Neuronal stem cell (in vitro differentiated cells): ENCODE measurements around the gene KAT2B.

Experiments used
- DNase-seq: peaks from one replicate; pipeline ENCODE4 v3.0.0-alpha.2; 2013; ENCODE audit warnings: low spot score
- H2AFZ ChIP-seq: one replicate; pipeline ENCODE4 v1.6.1; 2013; ENCODE audit warnings: mild to moderate bottlenecking, low read length, inconsistent platforms
- H2AK5ac ChIP-seq: 2 replicates; pipeline ENCODE4 v1.6.1; 2013; ENCODE audit warnings: low read depth, mild to moderate bottlenecking, inconsistent platforms, low read length, moderate library complexity, mixed read lengths
- H2BK120ac ChIP-seq: 2 replicates; pipeline ENCODE4 v1.6.1; 2013; ENCODE audit warnings: low read depth, mild to moderate bottlenecking, inconsistent platforms, low read length, moderate library complexity, mixed read lengths
- H2BK12ac ChIP-seq: one replicate; pipeline ENCODE4 v1.6.1; 2013; ENCODE audit warnings: low read length, inconsistent platforms
- H2BK15ac ChIP-seq: 2 replicates; pipeline ENCODE4 v1.6.1; 2013; ENCODE audit warnings: mild to moderate bottlenecking, low read length, inconsistent platforms, mixed read lengths
- H2BK5ac ChIP-seq: one replicate; pipeline ENCODE4 v1.6.1; 2013; ENCODE audit warnings: inconsistent platforms, mild to moderate bottlenecking, low read length, moderate library complexity
- H3K14ac ChIP-seq: one replicate; pipeline ENCODE4 v1.6.1; 2013; ENCODE audit warnings: low read length, inconsistent platforms
- H3K18ac ChIP-seq: 2 replicates; pipeline ENCODE4 v1.6.1; 2013; ENCODE audit warnings: low read length, inconsistent platforms
- H3K23ac ChIP-seq: 2 replicates; pipeline ENCODE4 v1.6.1; 2013; ENCODE audit warnings: low read depth, mild to moderate bottlenecking, mixed read lengths, low read length, inconsistent platforms; ENCODE audit not compliant: poor library complexity
- H3K27ac ChIP-seq: replicated peaks from 3 replicates; pipeline ENCODE4 v1.5.1; 2013; ENCODE audit warnings: low read length, inconsistent platforms
- H3K27me3 ChIP-seq, 3 experiments: 2 replicates each; pipeline ENCODE4 v1.6.1; 2013; ENCODE audit warnings: low read length in 3 of 3, mild to moderate bottlenecking in 2 of 3, inconsistent platforms in 1 of 3, low read depth in 1 of 3, mixed read lengths in 1 of 3, moderate library complexity in 1 of 3; ENCODE audit not compliant: control insufficient read depth in 3 of 3, insufficient read depth in 3 of 3
- H3K36me3 ChIP-seq, 2 donors: replicated peaks in 1 of 2; 2 replicates each; pipeline ENCODE4 v1.6.1; 2013; ENCODE audit warnings: low read length in 2 of 2; ENCODE audit not compliant: control insufficient read depth in 2 of 2, insufficient read depth in 2 of 2
- H3K4ac ChIP-seq: 2 replicates; pipeline ENCODE4 v1.6.1; 2013; ENCODE audit warnings: inconsistent platforms, mild to moderate bottlenecking, low read length, moderate library complexity
- H3K4me1 ChIP-seq, 2 donors: 1 replicate in 1 of 2; 2 replicates in 1 of 2; pipeline ENCODE4 v1.6.1; 2013; ENCODE audit warnings: low read length in 2 of 2, low read depth in 1 of 2; ENCODE audit not compliant: control insufficient read depth in 2 of 2, insufficient read depth in 1 of 2
- H3K4me2 ChIP-seq: one replicate; pipeline ENCODE4 v1.6.1; 2013; ENCODE audit warnings: mild to moderate bottlenecking, low read length, inconsistent platforms; ENCODE audit not compliant: insufficient read depth, poor library complexity, severe bottlenecking
- H3K4me3 ChIP-seq, 2 donors: 2 replicates each; pipeline ENCODE4 v1.5.1; 2013; ENCODE audit warnings: low read length in 2 of 2, mild to moderate bottlenecking in 2 of 2, inconsistent platforms in 1 of 2, moderate library complexity in 1 of 2
- H3K79me1 ChIP-seq: one replicate; pipeline ENCODE4 v1.6.1; 2013; ENCODE audit warnings: low read depth, mild to moderate bottlenecking, inconsistent platforms, low read length, moderate library complexity
- H3K9ac ChIP-seq: one replicate; pipeline ENCODE4 v1.6.1; 2013; ENCODE audit warnings: mild to moderate bottlenecking, low read depth, low read length, inconsistent platforms; ENCODE audit not compliant: poor library complexity
- H3K9me3 ChIP-seq, 2 donors: replicated peaks in 1 of 2; 2 replicates each; pipeline versions ENCODE3 to v1.6.1; 2013; ENCODE audit warnings: low read length in 2 of 2, mild to moderate bottlenecking in 2 of 2, inconsistent platforms in 1 of 2, low read depth in 1 of 2, mixed read lengths in 1 of 2, moderate library complexity in 1 of 2; ENCODE audit not compliant: control insufficient read depth in 2 of 2, insufficient read depth in 1 of 2
- H4K8ac ChIP-seq: one replicate; pipeline ENCODE4 v1.6.1; 2013; ENCODE audit warnings: low read depth, mild to moderate bottlenecking, inconsistent platforms, low read length, moderate library complexity
- H4K91ac ChIP-seq: one replicate; pipeline ENCODE4 v1.6.1; 2013; ENCODE audit warnings: low read length, low read depth, mild to moderate bottlenecking, inconsistent platforms; ENCODE audit not compliant: poor library complexity
- WGBS, 2 donors: extraction: QIAGEN DNeasy Blood & Tissue Kit; methylation state at CpG; one replicate each; pipeline ENCODE4 v1.1.7; 2013; ENCODE audit warnings: missing lambda C conversion rate in 2 of 2, mixed read lengths in 1 of 2; ENCODE audit not compliant: insufficient read length in 2 of 2, insufficient replicate concordance in 1 of 2; ENCODE audit errors: extremely low coverage in 2 of 2; 5-methylcytosine and 5-hydroxymethylcytosine counted together

KAT2B gene

GRCh38 chr3:20145874-20146273 is 105.6 kb downstream of the KAT2B start:
- Histone ChIP-seq H3K27ac (no peak overlapping the region), H2AFZ (no peak overlapping the region), H2BK15ac (no peak overlapping the region), H3K9ac (no peak overlapping the region), H3K14ac (no peak overlapping the region), H4K8ac (no peak overlapping the region), H2BK5ac (no peak overlapping the region), H3K4me3 (no peak overlapping the region), H3K18ac (no peak overlapping the region), H3K4me2 (no peak overlapping the region), H3K4me1 (peaks cover 5 to 9% of the 10 kb centered on the region in 2 donors), H3K79me1 (no peaks in the 10 kb centered on the region), H4K91ac (no peak overlapping the region), H3K9me3 (peaks cover 0 to 2% of the 10 kb centered on the region in 2 donors), H3K36me3 (peaks cover 2 to 4% of the 10 kb centered on the region in 2 donors), H3K23ac (no peak overlapping the region), H2BK12ac (no peak overlapping the region), H2BK120ac (no peak overlapping the region), H2AK5ac (no peak overlapping the region), H3K4ac (no peak overlapping the region), H3K27me3 (no peaks in the 10 kb centered on the region)
- no peak for DNase-seq
- no CpG with 5 or more reads among the region's 2 CpGs for WGBS, 2 donors

GRCh38 chr3:20146301-20146700 is 106.1 kb downstream of the KAT2B start:
- Histone ChIP-seq H3K14ac (no peak overlapping the region), H3K27me3 (no peaks in the 10 kb centered on the region), H3K4me2 (no peak overlapping the region), H3K18ac (no peak overlapping the region), H3K4me1 (peaks cover 5 to 7% of the 10 kb centered on the region in 2 donors), H2AFZ (no peak overlapping the region), H2BK12ac (no peak overlapping the region), H3K27ac (no peak overlapping the region), H2BK5ac (no peak overlapping the region), H3K9ac (no peak overlapping the region), H2AK5ac (no peak overlapping the region), H3K36me3 (peaks cover 2 to 4% of the 10 kb centered on the region in 2 donors), H3K4ac (no peak overlapping the region), H2BK120ac (no peak overlapping the region), H4K8ac (no peak overlapping the region), H2BK15ac (no peak overlapping the region), H4K91ac (no peak overlapping the region), H3K4me3 (no peak overlapping the region), H3K23ac (no peak overlapping the region), H3K9me3 (peaks cover 0 to 2% of the 10 kb centered on the region in 2 donors), H3K79me1 (no peaks in the 10 kb centered on the region)
- no CpG with 5 or more reads among the region's 8 CpGs for WGBS, 2 donors
- no peak for DNase-seq

GRCh38 chr3:20147361-20147760 is 107.1 kb downstream of the KAT2B start:
- no peak overlapping the region for H2AK5ac ChIP-seq
- H2BK12ac ChIP-seq = no peak overlapping the region
- H4K91ac ChIP-seq = no peak overlapping the region
- H3K27ac ChIP-seq = no peak overlapping the region
- no peak overlapping the region for H4K8ac ChIP-seq
- H3K4me2 ChIP-seq = no peak overlapping the region
- H2AFZ ChIP-seq = no peak overlapping the region
- no peak overlapping the region for H3K9ac ChIP-seq
- no peak overlapping the region for H2BK5ac ChIP-seq
- no peaks in the 10 kb centered on the region for H3K27me3 ChIP-seq
- peaks cover 2 to 5% of the 10 kb centered on the region in 2 donors for H3K4me1 ChIP-seq
- H3K79me1 ChIP-seq = no peaks in the 10 kb centered on the region
- peaks cover 2 to 4% of the 10 kb centered on the region in 2 donors for H3K36me3 ChIP-seq
- H3K4ac ChIP-seq = no peak overlapping the region
- H2BK120ac ChIP-seq = no peak overlapping the region
- H3K4me3 ChIP-seq = no peak overlapping the region
- peaks cover 0 to 2% of the 10 kb centered on the region in 2 donors for H3K9me3 ChIP-seq
- DNase-seq = no peak
- H3K23ac ChIP-seq = no peak overlapping the region
- H3K18ac ChIP-seq = no peak overlapping the region
- H3K14ac ChIP-seq = no peak overlapping the region
- no peak overlapping the region for H2BK15ac ChIP-seq

GRCh38 chr3:20148466-20148865 is 108.2 kb downstream of the KAT2B start:
- H4K91ac ChIP-seq = no peak overlapping the region
- no peak overlapping the region for H4K8ac ChIP-seq
- no peak overlapping the region for H2AK5ac ChIP-seq
- peaks cover 0 to 2% of the 10 kb centered on the region in 2 donors for H3K4me1 ChIP-seq
- H3K14ac ChIP-seq = no peak overlapping the region
- H3K18ac ChIP-seq = no peak overlapping the region
- no peaks in the 10 kb centered on the region for H3K79me1 ChIP-seq
- H3K9ac ChIP-seq = no peak overlapping the region
- no peak overlapping the region for H3K4me2 ChIP-seq
- H3K36me3 ChIP-seq = peaks cover 2 to 4% of the 10 kb centered on the region in 2 donors
- H3K9me3 ChIP-seq = peaks cover 0 to 2% of the 10 kb centered on the region in 2 donors
- H2BK5ac ChIP-seq = no peak overlapping the region
- DNase-seq = no peak
- no peak overlapping the region for H3K4ac ChIP-seq
- no peak overlapping the region for H3K4me3 ChIP-seq
- no peak overlapping the region for H2AFZ ChIP-seq
- WGBS, 2 donors = no CpG with 5 or more reads among the region's 10 CpGs
- no peak overlapping the region for H3K23ac ChIP-seq
- H2BK15ac ChIP-seq = no peak overlapping the region
- no peak overlapping the region for H2BK120ac ChIP-seq
- H3K27me3 ChIP-seq = no peaks in the 10 kb centered on the region
- no peak overlapping the region for H2BK12ac ChIP-seq
- H3K27ac ChIP-seq = peak overlapping the region; percentile 46
